Stimulated activated CD8-positive, alpha-beta memory T cell treated with anti-CD3 and anti-CD28 coated beads, Interleukin-15, amount 100 ng/mL, for 1 hour (primary cell): ENCODE data around the gene ZC3H4.

Experiments
- DNase-seq: peaks from one replicate; pipeline ENCODE4 v3.0.0-alpha.2; 2020; ENCODE audit warnings: low read depth

Gene ZC3H4

GRCh38 chr19:47047763-47048405 lies 65.7 kb downstream of the ZC3H4 start:
- DNase-seq = peak; percentile 35

DNA sequence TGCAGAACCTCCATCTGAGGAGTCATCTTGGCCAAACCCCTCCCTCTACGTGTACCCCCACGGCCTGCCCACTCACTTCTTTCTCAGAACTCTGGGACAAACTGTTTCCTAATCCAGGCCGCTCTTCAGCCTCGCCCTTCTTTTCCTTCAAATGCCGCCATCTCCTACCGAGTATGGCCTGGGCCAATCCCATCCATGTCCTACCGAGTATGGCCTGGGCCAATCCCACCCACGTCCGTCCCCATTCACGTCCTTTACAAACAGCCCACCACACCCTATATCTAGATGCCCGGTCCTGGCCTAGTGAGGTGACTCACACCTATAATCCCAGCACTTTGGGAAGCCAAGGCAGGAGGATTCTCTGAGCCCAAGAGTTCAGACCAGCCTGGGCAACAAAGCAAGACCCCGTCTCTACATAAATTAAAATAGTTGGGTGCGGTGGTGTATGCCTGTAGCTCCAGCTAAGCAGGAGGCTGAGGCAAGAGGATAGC lies 66.3 kb downstream of the ZC3H4 start:
- no peak for DNase-seq

- DNase-seq = no peak
These were observed 67.6 kb downstream of the ZC3H4 start for GRCh38 chr19:47045867-47046470.

DNA sequence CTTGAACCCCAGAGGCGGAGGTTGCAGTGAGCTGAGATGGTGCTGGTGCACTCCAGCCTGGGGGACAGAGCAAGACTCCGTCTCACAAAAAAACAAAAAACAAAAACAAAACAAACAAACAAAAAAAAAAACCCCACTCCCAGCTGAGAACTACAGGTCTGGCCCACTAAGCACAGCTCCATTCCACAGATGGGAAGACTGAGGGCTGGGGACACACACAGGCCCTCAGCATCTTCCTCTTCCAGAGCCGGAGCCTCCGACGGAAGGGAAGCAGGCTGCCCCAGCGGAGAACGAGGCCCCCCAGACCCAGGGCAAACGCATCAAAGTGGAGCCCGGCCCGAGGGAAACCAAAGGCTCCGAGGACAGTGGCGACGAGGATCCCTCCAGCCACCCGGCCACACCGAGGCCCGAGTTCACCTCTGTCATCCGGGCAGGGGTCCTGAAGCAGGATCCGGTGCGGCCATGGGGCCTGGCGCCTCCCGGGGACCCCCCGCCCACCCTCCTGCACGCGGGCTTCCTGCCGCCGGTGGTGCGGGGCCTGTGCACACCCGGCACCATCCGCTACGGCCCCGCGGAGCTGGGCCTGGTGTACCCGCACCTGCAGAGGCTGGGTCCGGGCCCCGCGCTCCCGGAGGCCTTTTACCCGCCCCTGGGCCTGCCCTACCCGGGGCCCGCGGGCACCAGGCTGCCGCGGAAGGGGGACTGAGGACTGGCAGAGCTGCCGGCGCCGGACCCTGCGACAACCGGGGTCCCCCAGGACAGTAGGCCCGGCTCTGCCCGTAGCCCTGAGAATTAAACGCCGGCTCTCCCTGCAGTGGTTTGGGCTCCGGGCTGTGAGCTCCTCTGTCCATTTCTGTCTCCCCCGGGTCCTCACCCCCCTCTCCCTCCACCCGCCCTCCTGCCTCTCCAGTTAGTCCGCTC lies 68.4 kb downstream of the ZC3H4 start:
- DNase-seq = no peak

DNA sequence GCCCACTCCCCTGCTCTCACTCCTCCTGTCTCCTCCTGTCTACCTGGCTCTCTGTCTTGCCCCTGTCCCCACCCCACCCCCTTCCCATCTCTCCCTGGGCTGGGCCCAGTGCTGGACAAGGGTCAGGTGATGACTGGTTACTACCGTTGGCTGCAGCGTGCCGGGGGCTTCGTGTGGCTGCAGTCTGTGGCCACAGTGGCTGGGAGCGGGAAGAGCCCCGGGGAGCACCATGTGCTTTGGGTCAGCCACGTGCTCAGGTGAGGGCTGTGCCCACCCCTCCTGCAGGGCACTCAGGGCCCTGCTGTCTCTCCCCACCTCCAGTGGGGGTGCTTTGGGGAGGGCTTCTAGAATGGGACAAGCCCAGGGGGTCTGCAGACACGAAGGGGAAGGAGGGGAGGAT lies 72.7 kb downstream of the ZC3H4 start:
- no peak for DNase-seq

DNA sequence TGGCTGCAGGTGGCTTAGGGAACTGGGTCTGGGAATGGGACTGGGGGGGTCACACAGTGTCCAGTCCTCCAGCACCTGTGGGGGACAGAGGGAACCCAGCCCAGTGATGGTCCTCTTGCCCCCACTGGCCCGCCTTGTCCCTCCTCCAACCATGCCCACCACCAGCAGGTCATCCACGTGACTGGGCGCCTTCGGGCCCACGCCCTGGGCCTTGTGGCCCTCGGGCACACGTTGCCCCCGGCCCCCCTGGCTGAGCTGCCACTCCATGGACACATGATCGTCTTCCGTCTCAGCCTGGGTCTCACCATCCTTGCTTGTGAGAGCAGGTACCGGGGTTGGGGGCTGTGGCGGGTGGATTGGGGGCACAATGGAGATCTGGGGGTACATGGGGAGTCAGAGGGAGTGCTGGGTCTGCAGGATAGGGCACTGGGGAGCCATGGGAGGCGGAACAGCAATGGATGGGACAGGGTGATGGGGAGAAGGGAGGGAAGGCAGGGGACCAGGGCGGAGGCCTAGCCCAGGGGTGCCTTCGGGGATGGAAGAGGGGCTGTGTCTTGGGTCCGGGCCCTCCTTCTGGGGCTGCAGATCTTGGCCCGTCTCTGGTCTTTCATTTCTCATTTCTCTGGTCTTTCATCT lies 74.2 kb downstream of the ZC3H4 start:
- no peak for DNase-seq

- no peak for DNase-seq
These were observed 75.8 kb downstream of the ZC3H4 start for GRCh38 chr19:47037766-47038165.

DNA sequence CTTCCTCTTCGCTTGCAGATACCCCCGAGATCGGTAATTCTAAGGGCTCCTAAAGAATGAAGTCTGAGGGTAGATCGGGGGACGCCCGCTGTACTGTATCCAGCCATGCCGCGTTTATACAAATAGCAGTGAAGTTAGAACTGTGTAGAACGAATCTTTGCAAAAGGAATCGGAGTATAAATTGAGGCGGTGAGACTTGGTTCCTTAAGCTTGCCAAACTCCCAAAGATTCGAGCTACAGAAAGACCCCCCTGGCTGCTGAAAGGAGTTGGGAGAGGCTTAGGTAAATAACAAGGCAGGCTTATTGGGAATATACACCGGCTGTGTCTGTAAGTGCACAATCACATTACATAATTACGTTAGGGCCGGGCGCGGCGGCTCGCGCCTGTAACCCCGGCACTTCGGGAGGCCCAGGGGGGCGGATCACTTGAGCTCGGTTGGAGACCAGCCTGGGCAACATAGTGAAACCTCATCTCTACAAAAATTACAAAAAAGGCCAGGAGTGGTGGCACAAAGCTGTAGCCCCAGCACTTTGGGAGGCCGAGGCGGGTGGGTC lies 77.4 kb downstream of the ZC3H4 start:
- DNase-seq = no peak

- DNase-seq = peak; percentile 95
These were observed 78.2 kb downstream of the ZC3H4 start for GRCh38 chr19:47035127-47036096.

GRCh38 chr19:47032171-47032811 lies 81.3 kb downstream of the ZC3H4 start:
- DNase-seq = peak; percentile 41

GRCh38 chr19:47028195-47028601 lies 85.4 kb downstream of the ZC3H4 start:
- no peak for DNase-seq

GRCh38 chr19:47027586-47028088 lies 85.9 kb downstream of the ZC3H4 start:
- no peak for DNase-seq

DNA sequence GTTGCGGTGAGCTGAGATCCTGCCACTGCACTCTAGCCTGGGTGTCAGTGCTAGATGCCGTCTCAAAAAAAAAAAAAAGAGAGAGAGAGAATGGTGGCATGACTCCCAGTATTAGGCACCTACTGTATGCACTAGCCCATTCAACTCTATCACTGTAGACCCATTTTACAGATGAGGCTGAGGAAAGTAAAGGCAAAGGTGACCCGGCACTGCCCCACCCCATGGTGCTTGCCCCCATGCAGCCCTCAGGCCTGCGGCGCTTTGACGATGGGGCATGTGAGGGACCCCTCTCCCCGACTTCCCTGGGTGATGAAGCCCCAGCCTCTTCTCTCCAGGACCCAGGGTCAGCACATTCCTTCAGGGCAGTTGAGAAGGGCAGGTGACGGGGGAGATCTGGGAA lies 86.7 kb downstream of the ZC3H4 start:
- DNase-seq = no peak

DNA sequence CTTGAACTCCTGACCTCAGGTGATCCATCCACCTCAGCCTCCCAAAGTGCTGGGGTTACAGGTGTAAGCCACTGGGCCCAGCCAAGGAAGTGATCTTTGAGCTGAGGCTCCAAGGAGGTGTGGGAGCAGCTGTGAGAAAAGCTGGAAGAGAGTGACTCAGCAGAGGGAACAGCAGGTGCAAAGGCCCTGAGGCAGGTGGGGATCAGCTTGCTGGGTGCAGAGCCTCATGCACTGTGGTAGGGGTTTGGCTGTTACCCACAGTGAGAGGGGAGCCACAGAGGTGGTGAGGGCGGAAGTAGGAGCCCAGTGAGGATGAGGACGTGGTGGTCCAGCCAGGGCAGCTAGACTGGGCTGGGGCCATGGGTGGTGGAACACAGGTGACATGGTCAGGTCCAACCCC lies 87.4 kb downstream of the ZC3H4 start:
- no peak for DNase-seq

DNA sequence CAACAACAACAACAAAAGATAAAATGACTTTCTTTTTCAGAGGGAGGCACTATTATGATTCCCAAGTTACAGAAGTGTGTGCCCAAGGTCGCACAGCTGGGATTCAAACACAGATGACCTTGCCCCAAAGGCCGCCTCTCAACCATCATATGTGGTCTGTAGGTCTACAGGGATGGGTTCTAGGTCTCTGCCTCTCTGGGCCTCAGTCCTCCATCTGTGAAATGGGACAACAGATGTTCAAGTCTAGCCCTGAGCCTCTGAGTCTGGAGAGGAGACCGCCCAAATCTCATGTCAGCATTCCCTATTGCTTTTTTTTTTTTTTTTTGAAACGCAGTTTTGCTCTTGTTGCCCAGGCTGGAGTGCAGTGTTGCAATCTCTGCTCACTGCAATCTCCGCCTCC lies 89.1 kb downstream of the ZC3H4 start:
- DNase-seq = no peak

DNA sequence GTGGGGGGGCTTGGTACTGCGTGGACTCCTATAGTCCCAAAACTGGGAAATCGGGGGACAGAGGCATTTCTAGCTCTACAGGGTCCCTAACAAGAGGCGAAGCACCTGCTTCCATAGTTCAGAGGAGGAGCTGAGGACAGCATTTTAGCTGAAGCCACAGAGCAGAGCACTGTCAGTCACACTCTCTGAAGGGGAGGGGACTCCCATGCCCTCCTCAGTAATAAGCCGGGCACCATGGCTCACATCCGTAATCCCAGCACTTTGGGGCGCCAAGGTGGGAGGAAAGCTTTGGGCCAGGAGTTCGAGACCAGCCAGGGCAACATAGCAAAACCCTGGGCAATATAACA lies 90.2 kb downstream of the ZC3H4 start:
- DNase-seq = no peak

DNA sequence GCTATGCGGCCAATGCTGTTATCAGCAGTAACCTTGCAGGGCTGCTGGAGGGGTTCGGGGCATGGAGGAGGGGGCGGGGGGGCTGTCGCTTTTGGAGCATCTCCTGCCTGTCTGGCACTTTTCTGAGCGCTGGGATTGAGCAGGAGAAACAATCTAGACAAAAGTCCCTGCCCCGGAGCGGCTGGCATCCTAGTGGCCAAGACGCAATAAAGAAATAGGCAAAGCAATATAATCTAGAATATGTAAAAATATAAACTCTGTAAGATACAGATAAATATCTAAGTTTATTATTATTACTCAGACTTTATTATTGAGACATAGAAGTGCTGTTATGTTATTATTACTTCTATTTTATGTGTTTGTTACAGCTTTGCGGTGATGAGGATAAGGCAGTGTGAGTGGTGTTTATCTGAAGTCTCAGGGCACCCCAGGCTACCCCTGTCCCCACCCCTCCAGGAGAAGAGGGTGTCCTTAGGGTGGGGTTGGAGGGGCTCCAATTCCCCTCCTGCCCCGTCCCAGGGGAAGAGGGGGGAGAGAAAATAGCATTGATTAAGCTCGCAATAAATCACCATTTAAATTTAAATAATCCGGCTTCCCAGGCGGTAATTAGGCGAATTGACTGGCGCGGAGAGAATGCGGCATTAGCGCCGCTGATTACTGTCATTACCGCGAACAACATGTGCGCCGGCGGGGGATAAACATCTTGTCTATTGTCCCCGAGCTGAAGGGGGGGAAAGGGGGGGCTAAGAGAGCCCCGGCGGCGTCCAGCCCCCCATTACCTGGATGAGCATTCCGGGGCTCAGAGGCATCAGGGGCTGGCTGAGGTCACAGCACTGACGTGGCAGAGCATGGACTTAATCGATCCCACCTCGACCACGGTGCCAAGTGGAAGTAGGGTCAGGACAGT lies 90.8 kb downstream of the ZC3H4 start:
- no peak for DNase-seq

- no peak for DNase-seq
These were observed 91.4 kb downstream of the ZC3H4 start for GRCh38 chr19:47022140-47022536.

DNA sequence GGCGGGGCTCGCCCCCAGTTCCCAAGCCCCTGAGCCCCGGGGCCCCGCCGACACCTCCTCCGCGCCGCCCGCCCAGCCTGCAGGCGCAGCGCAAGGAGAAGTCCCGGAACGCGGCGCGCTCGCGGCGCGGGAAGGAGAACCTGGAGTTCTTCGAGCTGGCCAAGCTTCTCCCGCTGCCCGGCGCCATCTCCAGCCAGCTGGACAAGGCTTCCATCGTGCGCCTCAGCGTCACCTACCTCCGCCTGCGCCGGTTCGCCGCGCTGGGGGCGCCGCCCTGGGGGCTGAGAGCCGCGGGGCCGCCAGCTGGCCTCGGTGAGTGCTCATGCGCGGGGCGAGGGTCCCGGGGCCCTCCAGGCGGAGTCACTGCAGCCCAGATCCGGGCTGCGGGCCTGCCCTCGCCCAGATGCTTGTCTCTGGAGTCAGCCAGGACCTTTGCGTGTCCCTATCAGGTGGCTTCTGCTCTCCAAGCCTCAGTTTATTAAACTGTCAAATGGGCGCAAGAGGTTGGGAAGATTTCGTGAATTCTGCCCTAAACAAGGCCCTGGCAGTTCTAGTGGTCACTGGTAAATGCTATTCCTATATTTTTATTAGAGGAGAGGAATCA lies 91.9 kb downstream of the ZC3H4 start:
- DNase-seq = no peak
